Thoracic aorta (tissue), 2 donors: ENCODE data around the gene MIB1. TPM values are rescaled to one million over a fixed set of nuclear protein-coding genes. Genes with fewer than 3 reads are reported as not detected.
"Not testable (repeated sequence)": the region's sequence is repeated elsewhere in the genome, so short reads cannot be mapped to it uniquely, and the experiment has no call there.

Experiments
- ATAC-seq: fragments of 150-250 bp; one replicate; pipeline ENCODE4 v1.8.0; 2017; ENCODE audit warnings: low read depth; ENCODE audit not compliant: insufficient number of reproducible peaks, low FRiP score
- DNase-seq: peaks from one replicate; pipeline ENCODE4 v3.0.0-alpha.2; 2020; ENCODE audit warnings: low spot score
- H3K27ac ChIP-seq, 2 donors: fragments of 200-600 bp; sonication (generic); 1 replicate in 1 of 2; 2 replicates in 1 of 2; pipeline ENCODE4 v1.5.1; 2016; ENCODE audit warnings: mild to moderate bottlenecking in 2 of 2, moderate library complexity in 2 of 2
- H3K27me3 ChIP-seq: fragments of 200-600 bp; sonication (generic); replicated peaks from 2 replicates; pipeline ENCODE4 v1.6.0; 2016; ENCODE audit warnings: mild to moderate bottlenecking; ENCODE audit not compliant: insufficient read depth
- H3K36me3 ChIP-seq: fragments of 200-600 bp; sonication (generic); one replicate; pipeline ENCODE4 v1.5.1; 2016
- H3K4me1 ChIP-seq, 2 donors: fragments of 200-600 bp; sonication (generic); 1 replicate in 1 of 2; 2 replicates in 1 of 2; pipeline versions ENCODE4 v1.5.1 to v1.6.0; 2016; ENCODE audit warnings: low read depth in 2 of 2, mild to moderate bottlenecking in 1 of 2; ENCODE audit not compliant: control insufficient read depth in 1 of 2
- H3K4me3 ChIP-seq: fragments of 200-600 bp; sonication (generic); 2 replicates; pipeline ENCODE4 v1.5.1; 2016; ENCODE audit warnings: mild to moderate bottlenecking
- H3K9me3 ChIP-seq: fragments of 200-600 bp; sonication (generic); 2 replicates; pipeline ENCODE4 v1.5.1; 2016
- CTCF ChIP-seq: fragments of 200-600 bp; sonication (generic); IDR thresholded peaks from one replicate; pipeline ENCODE4 v1.5.1; 2019; ENCODE audit warnings: antibody characterized with exemption
- total RNA-seq, 2 donors: library from RNA; depleted of rRNA; stranded (reverse); fragments of >200 nt; gene quantifications; one replicate each; pipeline versions ENCODE4 v1.1.0 to v1.2.3, GENCODE V29; 2016

Gene MIB1
- total RNA-seq, 2 donors from 2014 or later: 37.9 to 53.6 TPM

- peaks cover 21% of the 10 kb centered on the region for H3K36me3 ChIP-seq
- H3K4me3 ChIP-seq: no peak overlapping the region
- H3K9me3 ChIP-seq: no peaks in the 10 kb centered on the region
- H3K27ac ChIP-seq: no peak overlapping the region
- no peak for TF ChIP-seq CTCF
- H3K4me1 ChIP-seq: peaks cover under 1 to 11% of the 10 kb centered on the region in 2 donors
- H3K27me3 ChIP-seq: no peaks in the 10 kb centered on the region
- no peak for DNase-seq
- no peak for ATAC-seq
These were observed 28.6 kb downstream of the MIB1 start for GRCh38 chr18:21769206-21769605.

GRCh38 chr18:21774722-21775121 is 34.1 kb downstream of the MIB1 start:
- Histone ChIP-seq H3K27me3 (no peaks in the 10 kb centered on the region), H3K4me1 (peaks cover 7 to 12% of the 10 kb centered on the region in 2 donors), H3K9me3 (no peaks in the 10 kb centered on the region), H3K4me3 (no peak overlapping the region), H3K36me3 (peaks cover 5% of the 10 kb centered on the region), H3K27ac (no peak overlapping the region)
- DNase-seq: no peak
- no peak for ATAC-seq
- no peak for TF ChIP-seq CTCF

- DNase-seq: no peak
- H3K27ac ChIP-seq: peak overlapping the region; percentile 54 to 58
- no peak for ATAC-seq
- no peaks in the 10 kb centered on the region for H3K9me3 ChIP-seq
- no peaks in the 10 kb centered on the region for H3K36me3 ChIP-seq
- peak overlapping the region; percentile 22 for H3K4me3 ChIP-seq
- H3K27me3 ChIP-seq: no peaks in the 10 kb centered on the region
- no peak for TF ChIP-seq CTCF
- peaks cover 7 to 10% of the 10 kb centered on the region in 2 donors for H3K4me1 ChIP-seq
These were observed 37.2 kb downstream of the MIB1 start for GRCh38 chr18:21777814-21778213.

GRCh38 chr18:21786526-21786925 is 45.9 kb downstream of the MIB1 start:
- Histone ChIP-seq H3K4me1 (no peaks in the 10 kb centered on the region), H3K27me3 (no peaks in the 10 kb centered on the region), H3K27ac (no peak overlapping the region), H3K9me3 (peaks cover 10% of the 10 kb centered on the region), H3K36me3 (peaks cover 27% of the 10 kb centered on the region), H3K4me3 (no peak overlapping the region)
- DNase-seq (no peak), ATAC-seq (no peak)
- no peak for TF ChIP-seq CTCF

GRCh38 chr18:21796089-21796488 is 55.5 kb downstream of the MIB1 start:
- not testable (repeated sequence) for DNase-seq, H3K4me3 ChIP-seq, ATAC-seq, H3K27ac ChIP-seq, H3K9me3 ChIP-seq, H3K27me3 ChIP-seq, H3K36me3 ChIP-seq
- peaks cover 4 to 13% of the 10 kb centered on the region in 2 donors for H3K4me1 ChIP-seq

- Histone ChIP-seq H3K27me3 (no peaks in the 10 kb centered on the region), H3K27ac (peak overlapping the region in 1 of 2 donors; percentile 12), H3K36me3 (no peaks in the 10 kb centered on the region), H3K4me3 (no peak overlapping the region), H3K9me3 (no peaks in the 10 kb centered on the region), H3K4me1 (peaks cover 4 to 13% of the 10 kb centered on the region in 2 donors)
- ATAC-seq (no peak), DNase-seq (no peak)
- no peak for TF ChIP-seq CTCF
These were observed 57.5 kb downstream of the MIB1 start for GRCh38 chr18:21798126-21798525.
